Measurements from ENCODE around the gene CEP164.

CEP164 gene

DNA sequence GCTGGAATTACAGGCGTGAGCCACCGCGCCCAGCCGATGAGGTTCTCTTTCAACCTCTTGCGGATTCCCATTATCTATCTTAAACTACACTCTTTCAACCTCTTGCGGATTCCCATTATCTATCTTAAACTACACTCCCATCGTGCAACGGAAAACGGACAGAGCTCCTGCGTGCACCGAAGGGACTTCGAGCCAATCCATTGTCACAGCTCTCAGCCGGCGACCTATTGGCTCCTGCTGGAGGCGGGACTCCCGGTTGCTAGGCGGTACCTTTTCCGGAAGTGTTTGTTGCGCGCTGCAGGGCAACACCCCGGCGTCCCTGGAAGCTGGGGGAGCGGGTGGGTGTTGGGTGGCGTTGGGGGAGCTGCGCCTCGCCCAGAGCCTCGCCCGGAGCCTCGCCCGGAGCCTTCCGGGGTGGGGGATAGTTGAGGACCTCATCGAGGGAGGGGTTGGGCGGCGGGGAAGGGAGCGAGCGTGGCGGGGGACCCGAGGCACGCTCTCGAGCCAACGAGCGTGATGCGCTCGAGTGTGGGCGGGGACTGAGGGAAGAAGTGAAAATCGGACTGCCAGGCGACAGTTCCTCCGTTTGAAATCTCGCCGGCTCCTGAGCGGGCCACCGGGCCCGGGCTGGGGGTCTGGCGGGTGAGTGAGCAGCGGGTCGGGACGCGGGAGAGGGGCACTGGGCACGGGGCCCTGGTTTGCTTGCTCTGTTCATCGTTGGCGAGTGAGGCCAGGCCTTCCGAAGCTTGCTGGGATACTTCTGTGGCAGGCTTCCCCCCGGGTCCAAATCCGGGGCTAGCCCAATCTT lies at the start of gene CEP164:
Gene CEP164, plus strand, starts transcription at position 288 of the 808 bp plus-strand sequence. CDS start 10,733 bp downstream, outside the sequence.
- DNase-seq (ENCODE audit: low read depth): peak; percentile 98

DNA sequence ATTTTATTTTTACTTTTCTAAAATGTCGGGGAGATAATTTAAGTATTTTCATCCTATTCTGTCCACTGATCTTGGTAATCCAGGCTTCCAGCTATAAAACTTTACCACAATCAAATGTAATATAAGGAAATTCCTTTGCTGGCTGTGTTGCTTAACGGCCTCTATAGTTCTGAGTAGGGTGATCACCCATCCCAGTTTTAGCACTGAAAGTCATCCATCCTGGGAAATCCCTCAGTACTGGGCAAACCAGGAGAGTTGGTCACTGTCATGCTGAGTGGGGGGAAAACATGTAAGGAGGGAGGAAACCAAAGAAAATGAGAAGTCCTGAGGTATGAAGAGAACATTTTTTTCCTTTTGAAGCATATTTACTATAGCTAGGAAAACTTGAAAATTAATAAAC lies 49.3 kb upstream of the CEP164 start:
- peak; percentile 22 for DNase-seq (ENCODE audit: low read depth)

DNA sequence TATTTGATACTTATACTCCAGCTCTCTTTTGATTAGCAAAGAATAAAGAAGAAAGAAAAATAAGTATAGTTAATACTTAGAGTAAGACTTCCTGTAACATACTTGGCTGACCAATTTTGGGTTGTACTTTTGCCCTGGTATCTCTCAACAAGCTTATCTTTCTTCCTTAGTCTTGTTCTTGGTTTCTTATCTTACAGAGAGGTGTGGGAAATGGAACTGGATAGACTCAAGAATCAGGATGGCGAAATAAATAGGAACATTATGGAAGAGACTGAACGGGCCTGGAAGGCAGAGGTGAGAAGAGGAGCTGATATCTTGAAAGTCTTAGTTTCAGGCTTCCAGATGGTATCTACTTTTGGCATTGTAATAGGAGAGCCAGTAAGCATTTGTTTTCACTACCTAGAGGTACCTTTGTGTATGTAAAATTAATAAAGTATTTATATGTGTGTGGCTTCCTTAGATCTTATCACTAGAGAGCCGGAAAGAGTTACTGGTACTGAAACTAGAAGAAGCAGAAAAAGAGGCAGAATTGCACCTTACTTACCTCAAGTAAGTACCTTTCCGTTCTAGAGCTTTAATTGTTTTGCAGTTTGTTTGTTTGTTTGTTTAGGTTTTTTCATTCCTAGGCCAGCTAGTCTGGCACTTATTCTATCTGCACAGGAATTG lies 47.8 kb upstream of the CEP164 start:
- no peak for DNase-seq (ENCODE audit: low read depth)

- peak; percentile 99 for DNase-seq (ENCODE audit: low read depth)
Observed at GRCh38 chr11:117281159-117281558, 46.5 kb upstream of the CEP164 start.

GRCh38 chr11:117281869-117282268 lies 45.8 kb upstream of the CEP164 start:
- DNase-seq (ENCODE audit: low read depth): no peak

- no peak for DNase-seq (ENCODE audit: low read depth)
Observed at GRCh38 chr11:117282956-117283355, 44.7 kb upstream of the CEP164 start.

GRCh38 chr11:117284053-117284452 lies 43.6 kb upstream of the CEP164 start:
- DNase-seq (ENCODE audit: low read depth): no peak

DNA sequence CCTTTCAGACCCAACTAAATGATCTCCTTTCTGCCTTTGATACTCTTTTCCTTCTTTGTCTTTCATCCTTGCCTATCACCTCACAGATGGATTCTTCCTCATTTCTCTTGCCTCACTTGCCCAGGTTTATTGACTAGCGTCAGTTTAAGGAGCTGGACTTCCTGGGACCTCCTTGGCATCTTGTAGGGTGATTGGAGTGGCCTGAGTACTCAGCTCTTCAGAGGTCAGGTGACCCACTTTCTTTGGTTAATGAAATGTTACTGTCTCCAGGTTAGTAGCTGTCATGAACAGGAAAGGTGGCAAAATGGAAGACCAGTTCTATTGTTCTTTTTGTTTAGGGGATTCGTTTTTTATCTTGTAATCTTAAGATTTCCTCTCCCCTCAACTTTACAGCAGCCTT lies 41.1 kb upstream of the CEP164 start:
- DNase-seq (ENCODE audit: low read depth): no peak

DNA sequence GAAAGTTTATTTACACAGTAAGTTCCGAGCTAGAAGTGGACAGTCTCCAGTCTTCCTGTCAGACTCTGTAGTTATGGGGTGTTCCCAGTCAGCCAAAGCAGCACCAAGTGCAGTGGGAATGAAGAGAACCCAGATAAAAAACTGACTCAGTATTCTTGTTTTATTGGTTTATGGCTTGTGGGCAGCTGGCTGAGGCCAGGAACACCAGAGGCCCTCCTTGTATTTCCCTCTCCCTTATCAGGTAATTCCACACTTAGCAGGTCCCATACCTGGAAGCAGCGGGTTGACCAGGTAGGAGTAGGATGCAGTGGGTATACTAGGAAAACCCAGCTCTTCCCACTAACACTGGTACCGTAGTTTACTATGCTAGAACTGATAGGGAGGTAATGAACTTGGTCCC lies 40.0 kb upstream of the CEP164 start:
- DNase-seq (ENCODE audit: low read depth): no peak

GRCh38 chr11:117289795-117290194 lies 37.9 kb upstream of the CEP164 start:
- DNase-seq (ENCODE audit: low read depth): no peak

- DNase-seq (ENCODE audit: low read depth): no peak
Observed at GRCh38 chr11:117290809-117291396, 36.8 kb upstream of the CEP164 start, which contains the start of gene BACE1-AS. Gene BACE1-AS (plus strand): TSS chr11:117291346.

- DNase-seq (ENCODE audit: low read depth): no peak
Observed at GRCh38 chr11:117292616-117293015, 35.0 kb upstream of the CEP164 start.

DNA sequence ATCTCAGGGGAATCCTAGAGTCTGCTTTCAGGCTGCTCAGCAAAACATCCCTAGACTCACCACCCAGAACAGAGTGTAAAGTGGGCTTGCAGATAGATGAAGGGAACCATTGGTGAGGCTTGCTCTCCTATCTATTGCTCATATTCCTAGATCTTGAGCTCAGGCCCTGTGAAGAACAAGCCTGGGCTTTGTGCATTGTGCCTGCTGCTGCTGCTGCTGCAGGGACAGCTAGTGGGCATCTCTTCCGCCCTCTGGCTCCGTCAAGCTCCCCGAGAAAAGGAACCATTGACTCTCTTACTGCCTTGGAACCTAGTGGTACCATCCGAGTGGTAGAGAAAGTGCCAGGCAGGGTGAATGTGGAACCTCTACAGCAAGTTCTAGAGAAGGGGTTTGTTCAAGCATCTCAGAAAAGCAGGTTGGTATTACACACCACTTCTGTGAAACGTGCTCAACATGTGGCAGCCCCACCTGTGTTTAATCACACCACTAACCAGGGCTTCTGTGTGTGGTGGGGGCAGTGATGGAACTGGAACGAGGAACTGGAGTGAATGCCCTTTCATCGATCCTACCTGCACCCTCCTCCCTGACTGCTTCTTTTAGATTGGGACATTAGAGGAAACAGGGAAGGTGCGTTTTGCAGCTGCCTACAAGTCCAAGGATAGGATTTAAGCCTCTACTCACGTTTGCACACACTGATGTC lies 32.1 kb upstream of the CEP164 start:
- DNase-seq (ENCODE audit: low read depth): no peak

- no peak for DNase-seq (ENCODE audit: low read depth)
Observed at GRCh38 chr11:117296881-117297280, 30.8 kb upstream of the CEP164 start.

GRCh38 chr11:117298195-117298594 lies 29.5 kb upstream of the CEP164 start:
- DNase-seq (ENCODE audit: low read depth): no peak

DNA sequence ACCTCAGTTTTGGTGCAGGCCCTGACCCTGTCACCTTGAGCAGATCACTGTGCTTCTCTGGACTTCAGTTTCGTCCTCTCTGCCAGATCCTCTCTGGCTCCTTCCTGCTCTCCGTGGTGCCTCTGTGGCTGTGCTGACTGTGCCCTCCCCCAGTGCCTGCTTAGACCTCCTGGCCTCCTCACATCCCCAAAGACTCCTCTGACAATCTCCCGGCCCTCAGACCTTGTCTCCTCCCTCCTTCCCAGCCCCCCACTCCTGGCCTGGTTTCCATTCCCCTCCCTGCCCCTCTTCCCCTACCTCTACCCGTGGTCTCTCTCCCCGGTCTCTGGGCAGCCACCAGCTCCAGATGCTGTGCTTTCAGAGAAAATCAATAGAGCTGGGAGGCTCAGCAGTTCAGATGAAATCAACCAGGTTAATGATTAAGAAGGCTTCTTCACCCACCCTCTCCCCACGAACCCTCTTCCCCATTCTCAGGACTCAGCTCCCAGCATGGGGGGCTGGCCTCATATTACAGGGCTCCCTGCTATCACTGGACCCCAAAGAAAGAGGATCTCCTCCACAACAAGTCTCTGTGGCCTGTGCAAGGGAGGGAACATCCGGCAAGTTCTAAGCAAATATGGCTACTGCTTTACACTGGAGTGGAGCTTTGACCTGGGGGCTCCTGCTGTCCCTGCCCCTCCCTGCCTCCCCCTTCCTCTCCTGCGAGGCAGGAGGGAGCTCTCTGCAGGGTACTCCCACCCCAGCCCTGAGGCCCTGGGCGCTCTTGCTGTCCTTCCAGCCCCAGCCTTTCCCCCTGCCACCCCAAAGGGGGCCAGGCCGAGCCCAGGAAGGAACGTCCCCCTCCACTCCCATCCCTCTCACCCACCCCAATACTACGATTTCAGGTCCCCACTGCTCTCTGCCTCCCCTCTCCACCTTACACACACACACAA lies 28.0 kb upstream of the CEP164 start:
- DNase-seq (ENCODE audit: low read depth): no peak

- peak; percentile 75 for DNase-seq (ENCODE audit: low read depth)
Observed at GRCh38 chr11:117300283-117300663, 27.4 kb upstream of the CEP164 start.

DNA sequence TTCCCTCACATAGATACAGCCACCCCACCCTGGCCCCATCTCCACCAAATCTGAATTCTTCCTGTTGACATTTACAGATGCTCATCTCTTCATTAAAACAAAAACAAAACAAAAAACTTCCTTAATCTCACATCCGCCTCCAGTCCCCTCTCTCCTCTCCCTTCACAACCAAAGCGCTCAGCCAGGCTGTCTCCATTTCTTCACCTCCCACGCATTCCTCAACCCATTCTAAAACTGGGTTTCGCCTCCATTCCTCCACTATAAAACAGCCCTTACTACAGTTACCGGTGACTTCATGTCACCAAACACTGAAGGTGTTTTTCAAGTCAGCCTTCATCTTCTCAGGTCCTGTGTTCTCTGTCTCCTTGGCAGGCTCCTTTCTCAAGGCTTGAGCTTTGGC lies 26.9 kb upstream of the CEP164 start:
- DNase-seq (ENCODE audit: low read depth): peak; percentile 45

DNA sequence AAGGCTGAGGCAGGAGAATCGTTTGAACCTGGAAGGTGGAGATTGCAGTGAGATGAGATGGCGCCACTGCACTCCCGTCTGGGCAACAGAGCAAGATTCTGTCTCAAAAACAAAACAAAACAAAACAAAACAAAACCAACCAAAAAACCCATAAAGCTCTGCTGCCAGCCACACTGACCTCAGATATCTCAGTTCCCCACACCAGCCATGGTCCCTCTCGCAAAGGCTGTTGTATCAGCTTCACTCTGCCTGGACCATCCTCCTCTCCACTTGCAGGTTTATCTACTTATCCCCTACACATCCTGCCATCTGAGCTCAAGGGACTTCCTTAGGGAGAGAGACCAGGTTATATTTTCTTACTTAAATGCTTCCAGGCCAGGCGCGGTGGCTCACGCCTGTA lies 25.4 kb upstream of the CEP164 start:
- DNase-seq (ENCODE audit: low read depth): no peak

DNA sequence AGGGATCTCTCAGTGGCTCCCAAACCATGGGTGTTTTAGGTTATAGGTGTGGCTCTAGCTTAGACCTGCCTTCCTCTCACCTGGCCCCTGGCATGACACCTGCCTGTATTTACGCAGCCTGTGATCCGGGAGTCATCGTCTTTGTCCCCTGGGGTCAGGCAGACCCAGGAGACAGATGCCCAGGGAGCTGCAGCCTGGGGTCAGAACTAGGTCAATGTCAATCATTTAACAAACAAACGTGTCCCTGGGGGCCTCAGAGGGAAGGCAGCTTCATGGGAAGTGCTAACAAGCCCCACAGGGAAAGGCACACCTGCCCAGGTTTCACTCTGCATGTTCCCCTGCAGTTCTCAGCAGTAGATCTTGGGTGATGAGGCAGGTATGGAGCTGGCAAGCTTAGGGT lies 24.6 kb upstream of the CEP164 start:
- no peak for DNase-seq (ENCODE audit: low read depth)

DNA sequence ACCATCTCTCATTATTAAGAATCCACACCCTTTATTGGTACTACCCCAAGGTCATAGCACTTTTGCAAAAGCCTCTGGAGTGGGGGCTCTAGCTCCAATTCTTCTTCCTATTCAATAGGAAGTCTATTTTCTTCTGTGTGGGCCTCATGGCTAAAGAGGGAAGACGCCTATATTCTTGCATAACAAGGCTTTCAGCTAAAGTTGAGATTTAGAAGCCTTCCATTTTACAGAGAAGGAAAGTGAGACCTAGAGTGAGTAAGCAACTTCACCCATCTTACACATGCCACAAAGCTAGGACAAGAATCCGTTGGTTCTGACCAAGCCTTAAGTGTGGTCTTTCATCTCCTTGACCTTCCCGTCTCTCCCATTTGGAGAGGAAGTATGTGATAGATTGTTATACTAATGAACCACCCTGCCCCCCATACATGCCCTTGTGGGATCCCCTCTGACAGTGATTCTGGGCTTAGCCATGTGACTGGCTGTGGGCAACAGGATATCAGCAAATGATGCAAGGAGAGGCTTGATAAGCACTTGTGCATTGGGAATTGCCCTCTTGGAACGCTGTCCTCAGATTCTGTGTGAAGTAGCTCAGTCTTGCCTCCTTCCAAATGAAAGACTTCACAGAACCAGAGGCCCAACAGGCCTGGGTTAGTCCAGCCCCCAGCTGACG lies 23.9 kb upstream of the CEP164 start:
- no peak for DNase-seq (ENCODE audit: low read depth)

All from EH (cell line).